Stomach (tissue), 9 donors: ENCODE measurements around the gene PGBD5. TPM values are rescaled to one million over a fixed set of nuclear protein-coding genes. Genes with fewer than 3 reads are reported as not detected.

Experiments
- DNase-seq, 2 donors: peaks; one replicate each; pipeline versions ENCODE4 v3.0.0 to v3.0.0-alpha.2; 2013 to 2019
- H3K27ac ChIP-seq, 5 donors: fragments of 200-600 bp in 4 of 5; sonication (generic) in 4 of 5; one replicate each; pipeline ENCODE4 v1.5.1; 2013 to 2019; ENCODE audit warnings: mild to moderate bottlenecking in 1 of 5, moderate library complexity in 1 of 5
- H3K27me3 ChIP-seq, 3 donors: fragments of 200-600 bp; sonication (generic); one replicate each; pipeline ENCODE4 v1.5.1; 2017 to 2019; ENCODE audit warnings: mixed run types in 1 of 3
- H3K36me3 ChIP-seq, 4 donors: fragments of 200-600 bp; sonication (generic); 1 replicate in 3 of 4; 2 replicates in 1 of 4; pipeline ENCODE4 v1.5.1; 2016 to 2019
- H3K4me1 ChIP-seq, 4 donors: fragments of 200-600 bp; sonication (generic); one replicate each; pipeline ENCODE4 v1.5.1; 2016 to 2019
- H3K4me3 ChIP-seq, 4 donors: fragments of 200-600 bp; sonication (generic) in 3 of 4; one replicate each; pipeline ENCODE4 v1.5.1; 2016 to 2019; ENCODE audit warnings: mild to moderate bottlenecking in 1 of 4
- H3K9me3 ChIP-seq, 4 donors: fragments of 200-600 bp; sonication (generic); one replicate each; pipeline ENCODE4 v1.5.1; 2016 to 2019
- EP300 ChIP-seq: sonication (generic); formaldehyde crosslinking; IDR thresholded peaks from one replicate; pipeline ENCODE4 v1.6.1; 2017; ENCODE audit warnings: antibody characterized with exemption
- POLR2A ChIP-seq, 4 donors: fragments of 450-650 bp; IDR thresholded peaks; one replicate each; pipeline ENCODE4 v1.6.1; 2016; ENCODE audit warnings: antibody characterized with exemption in 4 of 4, control low read depth in 2 of 4, mild to moderate bottlenecking in 1 of 4, moderate library complexity in 1 of 4
- POLR2AphosphoS5 ChIP-seq, 3 donors: sonication (generic); formaldehyde crosslinking; IDR thresholded peaks; one replicate each; pipeline ENCODE4 v1.6.1; 2016; ENCODE audit warnings: antibody characterized with exemption in 3 of 3
- WGBS, 5 donors: extraction: QIAGEN DNeasy Blood & Tissue Kit in 3 of 5; methylation state at CpG; one replicate each; pipeline versions ENCODE4 v1.1.5 to v1.1.7; 2013 to 2018; 5-methylcytosine and 5-hydroxymethylcytosine counted together
- intact Hi-C: fragments of 100-400 bp; cut with DNase I; formaldehyde crosslinking; loops from one replicate; pipeline ENCODE4 v1.15.1; 2023; ENCODE audit warnings: low total_unique reads
- polyA plus RNA-seq, 3 donors: library from polyadenylated mRNA; stranded (reverse); fragments of 200-250 nt; gene quantifications; one replicate each; pipeline ENCODE4 v1.2.3, GENCODE V29; 2013
- total RNA-seq, 5 donors: library from RNA; depleted of rRNA; stranded (reverse); fragments of >200 nt; gene quantifications; one replicate each; pipeline versions ENCODE4 v1.1.0 to v1.2.3, GENCODE V29; 2014 to 2016
- TF ChIP-seq, protein P1 (sequence below), 7 experiments: fragments of 450-650 bp in 4 of 7; fragments of 200-600 bp in 3 of 7; sonication (generic) in 3 of 7; IDR thresholded peaks; one replicate each; pipeline ENCODE4 v1.5.1; 2016 to 2019; ENCODE audit warnings: antibody characterized with exemption in 7 of 7, control low read depth in 2 of 7, mild to moderate bottlenecking in 1 of 7
- donor health status: healthy with polysubstance abuse.
- donor health status: Bipolar disorder and iron deficiency.
- donor health status: healthy.

The PGBD5 gene
- total and polyA plus RNA-seq, 8 donors: under 0.01 to 1.2 (median 0.34) TPM

DNA sequence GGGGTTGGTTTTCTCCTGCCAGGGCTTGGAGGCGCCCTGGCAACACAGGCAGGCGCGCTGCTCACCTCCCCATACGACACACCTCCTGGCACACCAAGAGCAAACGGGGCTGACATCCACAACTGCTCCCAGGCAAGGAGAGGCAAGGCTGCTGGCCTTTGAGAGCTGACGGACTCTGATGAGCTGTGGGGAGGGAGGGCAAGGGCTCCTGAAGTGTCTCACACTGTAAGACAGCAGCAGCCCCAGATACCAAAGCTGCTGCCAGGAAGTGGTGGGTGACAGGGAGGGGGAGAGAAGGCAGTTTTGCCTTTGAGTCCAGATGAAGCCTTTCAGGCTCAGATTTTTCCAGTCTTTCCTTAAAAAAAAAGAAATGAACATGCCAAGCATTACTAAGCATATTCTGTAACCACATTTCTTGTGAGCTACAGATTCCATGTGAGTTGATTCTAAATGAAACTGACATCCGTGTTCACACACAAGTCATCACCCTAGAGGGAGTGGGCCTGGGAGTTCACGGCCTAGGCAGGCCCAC, 24.3 kb downstream of the PGBD5 start:
- peak in 1 of 2 donors; percentile 64 for DNase-seq
- peaks cover 0 to 11% (median 0%) of the 10 kb centered on the region in 3 donors for H3K27me3 ChIP-seq
- no peaks in the 10 kb centered on the region for H3K9me3 ChIP-seq
- no peak overlapping the region for H3K27ac ChIP-seq
- intact Hi-C loops: no loop called here
- no peaks in the 10 kb centered on the region for H3K4me1 ChIP-seq
- H3K4me3 ChIP-seq: no peak overlapping the region
- TF ChIP-seq POLR2AphosphoS5 (IDR thresholded peaks at IDR 0.05) (no peak), POLR2A (IDR thresholded peaks at IDR 0.05) (no peak), EP300 (no peak)
- TF ChIP-seq, protein P1, sequence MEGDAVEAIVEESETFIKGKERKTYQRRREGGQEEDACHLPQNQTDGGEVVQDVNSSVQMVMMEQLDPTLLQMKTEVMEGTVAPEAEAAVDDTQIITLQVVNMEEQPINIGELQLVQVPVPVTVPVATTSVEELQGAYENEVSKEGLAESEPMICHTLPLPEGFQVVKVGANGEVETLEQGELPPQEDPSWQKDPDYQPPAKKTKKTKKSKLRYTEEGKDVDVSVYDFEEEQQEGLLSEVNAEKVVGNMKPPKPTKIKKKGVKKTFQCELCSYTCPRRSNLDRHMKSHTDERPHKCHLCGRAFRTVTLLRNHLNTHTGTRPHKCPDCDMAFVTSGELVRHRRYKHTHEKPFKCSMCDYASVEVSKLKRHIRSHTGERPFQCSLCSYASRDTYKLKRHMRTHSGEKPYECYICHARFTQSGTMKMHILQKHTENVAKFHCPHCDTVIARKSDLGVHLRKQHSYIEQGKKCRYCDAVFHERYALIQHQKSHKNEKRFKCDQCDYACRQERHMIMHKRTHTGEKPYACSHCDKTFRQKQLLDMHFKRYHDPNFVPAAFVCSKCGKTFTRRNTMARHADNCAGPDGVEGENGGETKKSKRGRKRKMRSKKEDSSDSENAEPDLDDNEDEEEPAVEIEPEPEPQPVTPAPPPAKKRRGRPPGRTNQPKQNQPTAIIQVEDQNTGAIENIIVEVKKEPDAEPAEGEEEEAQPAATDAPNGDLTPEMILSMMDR (IDR thresholded peaks at IDR 0.05): no peak
- WGBS, 5 donors: 59 to 79% (median 64%) methylated on average over 8 of the region's 8 CpGs
- H3K36me3 ChIP-seq: no peaks in the 10 kb centered on the region

GRCh38 chr1:230401101-230401500, 25.0 kb downstream of the PGBD5 start:
- H3K27me3 ChIP-seq: peaks cover 0 to 11% (median 0%) of the 10 kb centered on the region in 3 donors
- H3K9me3 ChIP-seq: no peaks in the 10 kb centered on the region
- no peaks in the 10 kb centered on the region for H3K36me3 ChIP-seq
- WGBS, 5 donors: 83 to 96% (median 93%) methylated on average over 13 to 14 of the region's 14 CpGs
- no peak for TF ChIP-seq POLR2A (IDR thresholded peaks at IDR 0.05)
- no peak for TF ChIP-seq EP300
- TF ChIP-seq, protein P1 (IDR thresholded peaks at IDR 0.05): no peak
- no peak for TF ChIP-seq POLR2AphosphoS5 (IDR thresholded peaks at IDR 0.05)
- H3K4me1 ChIP-seq: no peaks in the 10 kb centered on the region
- intact Hi-C loops: no loop called here
- no peak overlapping the region for H3K27ac ChIP-seq
- no peak overlapping the region for H3K4me3 ChIP-seq
- DNase-seq: no peak

GRCh38 chr1:230400007-230400344, 26.2 kb downstream of the PGBD5 start:
- intact Hi-C loops: no loop called here
- Histone ChIP-seq H3K4me1 (no peaks in the 10 kb centered on the region), H3K4me3 (no peak overlapping the region), H3K27ac (no peak overlapping the region), H3K36me3 (no peaks in the 10 kb centered on the region), H3K9me3 (no peaks in the 10 kb centered on the region), H3K27me3 (peaks cover 0 to 11% (median 0%) of the 10 kb centered on the region in 3 donors)
- 79 to 86% (median 84%) methylated on average over 8 of the region's 8 CpGs for WGBS, 5 donors
- no peak for TF ChIP-seq POLR2AphosphoS5 (IDR thresholded peaks at IDR 0.05)
- TF ChIP-seq POLR2A (IDR thresholded peaks at IDR 0.05): no peak
- TF ChIP-seq, protein P1 (IDR thresholded peaks at IDR 0.05): no peak
- no peak for TF ChIP-seq EP300
- no peak for DNase-seq

GRCh38 chr1:230399321-230400006, 26.7 kb downstream of the PGBD5 start:
- Histone ChIP-seq H3K9me3 (no peaks in the 10 kb centered on the region), H3K4me1 (no peaks in the 10 kb centered on the region), H3K27ac (no peak overlapping the region), H3K27me3 (peaks cover 0 to 11% (median 0%) of the 10 kb centered on the region in 3 donors), H3K36me3 (no peaks in the 10 kb centered on the region), H3K4me3 (no peak overlapping the region)
- intact Hi-C loops: no loop called here
- TF ChIP-seq POLR2AphosphoS5 (IDR thresholded peaks at IDR 0.05): no peak
- TF ChIP-seq, protein P1 (IDR thresholded peaks at IDR 0.05): no peak
- no peak for TF ChIP-seq POLR2A (IDR thresholded peaks at IDR 0.05)
- TF ChIP-seq EP300: no peak
- 89 to 94% (median 92%) methylated on average over 17 to 22 of the region's 22 CpGs for WGBS, 5 donors
- no peak for DNase-seq
